Rectal smooth muscle tissue (tissue), 1 donor: Measurements from ENCODE around the gene XXYLT1.

Source experiments
- H3K27ac ChIP-seq: one replicate; pipeline ENCODE4 v1.7.0; 2013; ENCODE audit warnings: low read depth, low read length, inconsistent platforms
- H3K27me3 ChIP-seq: one replicate; pipeline ENCODE4 v1.7.0; 2013; ENCODE audit warnings: low read length; ENCODE audit not compliant: control insufficient read depth, insufficient read depth
- H3K36me3 ChIP-seq: one replicate; pipeline ENCODE4 v1.7.0; 2013; ENCODE audit warnings: low read length; ENCODE audit not compliant: control insufficient read depth, insufficient read depth
- H3K4me1 ChIP-seq: one replicate; pipeline ENCODE4 v1.7.0; 2013; ENCODE audit warnings: low read length; ENCODE audit not compliant: control insufficient read depth, insufficient read depth
- H3K4me3 ChIP-seq: one replicate; pipeline ENCODE4 v1.7.0; 2013; ENCODE audit warnings: low read length
- H3K9ac ChIP-seq: one replicate; pipeline ENCODE4 v1.7.0; 2013; ENCODE audit warnings: low read length

The XXYLT1 gene

GRCh38 chr3:195119461-195120266, 151.3 kb downstream of the XXYLT1 start:
- Histone ChIP-seq H3K9ac (no peak overlapping the region), H3K27ac (peak overlapping the region; percentile 15), H3K27me3 (no peaks in the 10 kb centered on the region), H3K4me3 (no peak overlapping the region), H3K4me1 (peaks cover 3% of the 10 kb centered on the region), H3K36me3 (no peaks in the 10 kb centered on the region)

DNA sequence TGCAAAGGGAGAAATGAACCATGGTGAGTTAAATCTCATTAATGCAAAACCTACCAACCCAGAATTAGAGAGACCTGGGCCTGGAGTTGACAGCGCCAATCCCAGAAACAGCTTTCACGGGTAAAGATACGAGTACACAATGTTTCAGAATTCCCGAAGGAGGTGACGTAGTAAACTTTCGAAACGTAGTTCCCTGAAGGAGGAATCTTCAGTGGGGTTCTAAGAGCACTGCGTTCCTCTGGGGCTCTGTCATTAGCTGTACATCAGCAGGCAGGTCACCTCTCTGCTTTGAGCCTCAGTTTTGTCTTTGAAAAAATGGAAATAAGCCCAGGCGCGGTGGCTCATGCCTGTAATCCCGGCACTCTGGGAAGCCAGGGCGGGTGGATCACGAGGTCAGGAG, 152.3 kb downstream of the XXYLT1 start:
- H3K4me3 ChIP-seq = no peak overlapping the region
- H3K27me3 ChIP-seq = no peaks in the 10 kb centered on the region
- H3K4me1 ChIP-seq = peaks cover 3% of the 10 kb centered on the region
- no peak overlapping the region for H3K9ac ChIP-seq
- H3K36me3 ChIP-seq = no peaks in the 10 kb centered on the region
- no peak overlapping the region for H3K27ac ChIP-seq

GRCh38 chr3:195117978-195118581, 152.9 kb downstream of the XXYLT1 start:
- no peak overlapping the region for H3K27ac ChIP-seq

GRCh38 chr3:195116407-195117185, 154.4 kb downstream of the XXYLT1 start:
- no peak overlapping the region for H3K27ac ChIP-seq

More at GRCh38 chr3:195117978-195118581, 152.9 kb downstream of the XXYLT1 start:
- no peaks in the 10 kb centered on the region for H3K36me3 ChIP-seq
- H3K4me3 ChIP-seq = no peak overlapping the region
- no peaks in the 10 kb centered on the region for H3K27me3 ChIP-seq
- no peak overlapping the region for H3K9ac ChIP-seq
- peaks cover 3% of the 10 kb centered on the region for H3K4me1 ChIP-seq

DNA sequence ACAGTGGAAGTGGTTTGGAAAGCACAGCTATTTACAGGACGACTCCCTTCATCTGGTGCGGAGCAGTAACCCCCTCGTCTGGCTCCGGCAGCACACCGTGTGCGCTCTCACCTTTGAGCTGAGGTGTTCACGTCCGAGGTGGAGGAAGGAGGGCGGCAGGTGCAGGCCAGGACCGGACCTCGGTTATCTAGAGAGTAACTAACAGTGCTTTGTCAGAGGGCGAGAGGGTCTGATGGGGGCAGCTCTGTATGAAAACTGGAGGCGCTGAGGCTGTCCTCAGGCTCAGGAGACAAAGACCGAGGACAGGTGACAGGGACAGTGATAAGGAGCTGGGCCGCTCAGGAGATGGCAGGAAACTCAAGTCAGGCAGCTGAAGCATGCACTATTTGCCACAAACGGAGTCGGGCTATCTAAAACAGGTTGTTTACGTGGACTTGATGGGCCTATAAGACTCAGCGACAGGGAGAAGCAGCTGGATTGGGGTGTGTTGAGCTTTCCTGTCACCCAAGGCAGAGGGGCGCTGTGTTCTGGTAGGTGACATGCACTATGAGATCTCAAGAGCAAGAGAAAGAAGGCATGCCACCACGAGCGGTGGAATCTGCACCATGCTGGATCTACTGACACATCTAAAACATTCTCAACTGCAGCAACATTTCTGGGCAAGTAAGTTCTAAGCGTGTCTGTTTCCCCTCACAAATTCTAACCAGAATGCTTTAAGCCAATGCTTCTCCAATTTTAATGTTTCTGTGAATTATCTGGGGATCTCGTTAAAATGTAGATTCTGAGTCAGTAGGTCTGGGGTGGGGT, 155.2 kb downstream of the XXYLT1 start:
- Histone ChIP-seq H3K9ac (no peak overlapping the region), H3K27ac (no peak overlapping the region), H3K27me3 (no peaks in the 10 kb centered on the region), H3K4me1 (peaks cover 9% of the 10 kb centered on the region), H3K4me3 (no peak overlapping the region), H3K36me3 (no peaks in the 10 kb centered on the region)

More at GRCh38 chr3:195116407-195117185, 154.4 kb downstream of the XXYLT1 start:
- Histone ChIP-seq H3K4me1 (peaks cover 3% of the 10 kb centered on the region), H3K36me3 (no peaks in the 10 kb centered on the region), H3K9ac (no peak overlapping the region), H3K4me3 (no peak overlapping the region), H3K27me3 (no peaks in the 10 kb centered on the region)

- no peaks in the 10 kb centered on the region for H3K36me3 ChIP-seq
Observed at GRCh38 chr3:195114786-195115599, 156.0 kb downstream of the XXYLT1 start.

GRCh38 chr3:195113536-195114425, 157.2 kb downstream of the XXYLT1 start:
- Histone ChIP-seq H3K4me1 (peaks cover 12% of the 10 kb centered on the region), H3K27me3 (no peaks in the 10 kb centered on the region), H3K9ac (no peak overlapping the region), H3K36me3 (no peaks in the 10 kb centered on the region), H3K4me3 (no peak overlapping the region), H3K27ac (no peak overlapping the region)

More at GRCh38 chr3:195114786-195115599, 156.0 kb downstream of the XXYLT1 start:
- Histone ChIP-seq H3K4me1 (peaks cover 15% of the 10 kb centered on the region), H3K9ac (no peak overlapping the region), H3K27ac (no peak overlapping the region), H3K27me3 (no peaks in the 10 kb centered on the region), H3K4me3 (no peak overlapping the region)

- no peaks in the 10 kb centered on the region for H3K36me3 ChIP-seq
- H3K4me1 ChIP-seq = peaks cover 12% of the 10 kb centered on the region
- H3K9ac ChIP-seq = no peak overlapping the region
- no peak overlapping the region for H3K27ac ChIP-seq
- H3K4me3 ChIP-seq = no peak overlapping the region
- no peaks in the 10 kb centered on the region for H3K27me3 ChIP-seq
Observed at GRCh38 chr3:195113048-195113447, 157.9 kb downstream of the XXYLT1 start.

DNA sequence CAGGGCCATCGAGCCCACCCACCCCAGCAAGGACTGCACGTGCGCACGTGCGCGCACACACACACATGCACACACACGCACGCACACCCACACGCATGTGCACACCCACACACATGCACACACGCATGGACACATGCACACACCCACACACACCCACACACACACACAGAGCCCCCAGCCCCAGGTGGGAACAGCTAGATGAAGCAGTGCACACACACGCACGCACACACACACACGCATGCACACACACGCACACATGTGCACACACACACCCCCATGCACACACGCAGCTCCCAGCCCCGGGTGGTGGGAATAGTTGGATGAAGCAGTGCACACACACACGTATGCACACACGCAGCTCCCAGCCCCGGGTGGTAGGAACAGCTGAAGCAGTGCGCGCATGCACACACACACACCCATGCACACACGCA, 158.6 kb downstream of the XXYLT1 start:
- H3K36me3 ChIP-seq = no peaks in the 10 kb centered on the region
- no peak overlapping the region for H3K9ac ChIP-seq
- H3K27ac ChIP-seq = no peak overlapping the region
- H3K4me3 ChIP-seq = no peak overlapping the region
- no peaks in the 10 kb centered on the region for H3K27me3 ChIP-seq
- H3K4me1 ChIP-seq = peaks cover 12% of the 10 kb centered on the region

DNA sequence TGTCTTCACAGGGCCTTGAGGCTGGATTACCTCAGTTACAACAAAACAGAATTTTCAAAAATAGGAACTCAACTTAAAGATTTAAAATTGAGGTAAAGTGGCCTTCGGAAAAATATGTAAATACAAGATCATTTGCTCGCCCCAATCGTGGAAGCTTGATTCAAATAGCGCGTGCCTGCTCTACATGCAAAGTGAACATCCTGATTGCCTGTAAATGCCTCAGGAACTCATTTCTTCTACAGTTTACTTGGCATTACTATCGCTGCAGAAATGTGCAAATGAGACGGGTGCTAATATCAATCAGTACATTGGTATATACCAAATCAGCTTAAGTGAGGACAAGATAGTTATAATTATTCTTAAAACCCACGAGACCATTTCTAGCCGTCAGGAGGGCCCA, 159.2 kb downstream of the XXYLT1 start:
- Histone ChIP-seq H3K9ac (no peak overlapping the region), H3K4me3 (no peak overlapping the region), H3K36me3 (no peaks in the 10 kb centered on the region), H3K27me3 (no peaks in the 10 kb centered on the region), H3K27ac (peak overlapping the region; percentile 68), H3K4me1 (peaks cover 13% of the 10 kb centered on the region)
